Measurements from ENCODE around the gene SRL. TPM values are rescaled to one million over a fixed set of nuclear protein-coding genes. Genes with fewer than 3 reads are reported as not detected.

SRL gene
- total RNA-seq, 4 donors from 2014 or later = 0.83 to 2.2 (median 1.5) TPM

GRCh38 chr16:4204521-4204920 is 37.4 kb downstream of the SRL start:
- H3K9me3 ChIP-seq = no peaks in the 10 kb centered on the region
- H3K4me1 ChIP-seq = peaks cover 9 to 29% (median 10%) of the 10 kb centered on the region in 4 donors
- no peaks in the 10 kb centered on the region for H3K27me3 ChIP-seq
- H3K27ac ChIP-seq (replicated peaks in 1 of 4) = no peak overlapping the region
- peaks cover 0 to 31% (median 0%) of the 10 kb centered on the region in 4 donors for H3K36me3 ChIP-seq
- no peak for DNase-seq (ENCODE audit: extremely low spot score)
- TF ChIP-seq, protein P1, sequence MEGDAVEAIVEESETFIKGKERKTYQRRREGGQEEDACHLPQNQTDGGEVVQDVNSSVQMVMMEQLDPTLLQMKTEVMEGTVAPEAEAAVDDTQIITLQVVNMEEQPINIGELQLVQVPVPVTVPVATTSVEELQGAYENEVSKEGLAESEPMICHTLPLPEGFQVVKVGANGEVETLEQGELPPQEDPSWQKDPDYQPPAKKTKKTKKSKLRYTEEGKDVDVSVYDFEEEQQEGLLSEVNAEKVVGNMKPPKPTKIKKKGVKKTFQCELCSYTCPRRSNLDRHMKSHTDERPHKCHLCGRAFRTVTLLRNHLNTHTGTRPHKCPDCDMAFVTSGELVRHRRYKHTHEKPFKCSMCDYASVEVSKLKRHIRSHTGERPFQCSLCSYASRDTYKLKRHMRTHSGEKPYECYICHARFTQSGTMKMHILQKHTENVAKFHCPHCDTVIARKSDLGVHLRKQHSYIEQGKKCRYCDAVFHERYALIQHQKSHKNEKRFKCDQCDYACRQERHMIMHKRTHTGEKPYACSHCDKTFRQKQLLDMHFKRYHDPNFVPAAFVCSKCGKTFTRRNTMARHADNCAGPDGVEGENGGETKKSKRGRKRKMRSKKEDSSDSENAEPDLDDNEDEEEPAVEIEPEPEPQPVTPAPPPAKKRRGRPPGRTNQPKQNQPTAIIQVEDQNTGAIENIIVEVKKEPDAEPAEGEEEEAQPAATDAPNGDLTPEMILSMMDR (IDR thresholded peaks at IDR 0.05) = no peak
- TF ChIP-seq POLR2A (IDR thresholded peaks at IDR 0.05; ENCODE audit: low read depth) = no peak
- TF ChIP-seq EP300 (IDR thresholded peaks at IDR 0.05) = no peak
- no peak for TF ChIP-seq POLR2AphosphoS5 (IDR thresholded peaks at IDR 0.05)
- no peak overlapping the region for H3K4me3 ChIP-seq
- 90% methylated on average over 9 of the region's 9 CpGs for WGBS
- intact Hi-C loops (cut with DNase I) = loop anchor here (5.0 kb wide), 1 partner anchor 123 kb away; no protein-coding TSS in a partner anchor

DNA sequence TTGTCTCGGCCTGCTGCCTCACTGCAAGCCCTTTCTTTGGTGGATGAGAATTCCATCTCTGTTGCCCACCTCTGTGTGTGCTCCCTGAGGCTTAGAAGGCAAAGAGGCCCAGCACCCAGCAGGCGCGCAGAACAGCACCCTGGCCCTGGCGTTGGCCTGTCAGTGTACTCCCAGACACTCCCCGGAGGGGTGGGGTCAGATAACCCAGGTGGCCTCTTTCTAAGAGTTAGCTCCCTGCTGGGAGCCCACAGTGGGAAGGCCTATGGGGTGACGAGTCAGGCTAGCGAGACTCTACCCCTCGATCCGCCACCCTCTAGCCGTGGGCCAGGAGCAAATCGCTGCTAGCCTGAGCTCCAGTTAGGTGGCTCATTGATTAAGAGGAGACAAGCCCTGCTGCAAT is 38.1 kb downstream of the SRL start:
- intact Hi-C loops (cut with DNase I) = loop anchor here (5.0 kb wide), 1 partner anchor 124 kb away; no protein-coding TSS in a partner anchor
- WGBS = 91% methylated on average over 11 of the region's 11 CpGs

DNA sequence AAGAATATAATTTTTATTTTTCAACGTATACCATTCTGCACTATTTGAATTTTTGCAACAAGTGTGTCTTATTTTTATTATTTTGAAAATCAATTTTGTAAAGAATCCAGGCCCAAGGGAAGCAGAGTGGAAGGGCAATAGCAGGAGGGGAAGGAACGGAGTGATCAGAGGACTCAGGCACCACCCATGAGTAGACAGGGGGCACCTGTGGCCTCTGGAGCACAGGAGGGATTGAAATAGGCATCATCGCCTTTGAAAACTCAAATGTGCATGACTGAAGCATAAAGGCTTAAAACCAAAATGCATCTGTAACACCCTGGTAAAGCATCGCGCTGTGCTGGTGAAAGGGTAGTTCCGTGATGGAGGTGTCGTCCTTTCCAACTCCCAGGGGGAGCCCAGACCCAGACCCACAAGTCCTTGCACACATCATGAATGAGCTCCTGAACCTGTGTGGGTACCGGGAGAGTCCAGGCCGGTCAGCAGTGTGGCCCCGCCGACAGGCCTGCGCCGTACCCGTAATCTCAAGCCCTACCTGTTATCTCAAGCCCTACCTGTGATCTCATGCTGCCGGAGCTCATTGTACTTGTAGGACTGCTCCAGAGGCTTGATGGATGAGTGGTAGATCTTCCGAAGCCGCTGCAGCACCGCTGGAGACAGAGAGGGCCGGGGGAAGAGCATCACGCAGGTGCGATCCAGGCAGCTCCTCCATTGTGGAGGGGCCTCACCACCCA is 39.1 kb downstream of the SRL start:
- TF ChIP-seq, protein P1 (IDR thresholded peaks at IDR 0.05) = no peak
- TF ChIP-seq EP300 (IDR thresholded peaks at IDR 0.05) = no peak
- intact Hi-C loops (cut with DNase I) = loop anchor here (5.0 kb wide), 1 partner anchor 125 kb away; no protein-coding TSS in a partner anchor

More for the DNA sequence above, 38.1 kb downstream of the SRL start:
- TF ChIP-seq, protein P1 (IDR thresholded peaks at IDR 0.05) = no peak
- TF ChIP-seq POLR2A (IDR thresholded peaks at IDR 0.05; ENCODE audit: low read depth) = no peak
- TF ChIP-seq EP300 (IDR thresholded peaks at IDR 0.05) = no peak
- no peak for TF ChIP-seq POLR2AphosphoS5 (IDR thresholded peaks at IDR 0.05)
- no peaks in the 10 kb centered on the region for H3K9me3 ChIP-seq
- no peak overlapping the region for H3K27ac ChIP-seq (replicated peaks in 1 of 4)
- H3K4me1 ChIP-seq = peaks cover 9 to 29% (median 10%) of the 10 kb centered on the region in 4 donors
- no peak overlapping the region for H3K4me3 ChIP-seq
- H3K36me3 ChIP-seq = peaks cover 0 to 31% (median 0%) of the 10 kb centered on the region in 4 donors
- H3K27me3 ChIP-seq = no peaks in the 10 kb centered on the region
- DNase-seq (ENCODE audit: extremely low spot score) = no peak

DNA sequence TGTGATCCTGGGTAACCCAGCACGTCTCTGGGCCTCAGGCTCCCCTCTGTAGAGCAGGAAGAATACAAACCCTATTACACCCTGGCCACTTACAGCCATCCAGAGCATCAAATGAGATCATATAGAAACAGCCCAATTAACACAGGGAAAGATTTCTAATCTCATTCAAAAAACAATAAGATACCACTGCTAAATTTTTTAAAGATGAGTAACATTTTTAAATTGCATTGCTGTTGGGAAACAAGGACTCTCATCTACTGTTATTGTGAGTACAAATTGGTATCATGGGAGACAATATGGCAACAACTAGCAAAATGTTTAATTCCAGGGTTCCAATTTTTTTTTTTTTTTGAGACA is 41.1 kb downstream of the SRL start:
- Histone ChIP-seq H3K27me3 (no peaks in the 10 kb centered on the region), H3K36me3 (peaks cover 0 to 44% (median 0%) of the 10 kb centered on the region in 4 donors), H3K27ac (replicated peaks in 1 of 4) (no peak overlapping the region), H3K4me3 (no peak overlapping the region), H3K4me1 (peaks cover 4 to 10% (median 9%) of the 10 kb centered on the region in 4 donors), H3K9me3 (no peaks in the 10 kb centered on the region)
- intact Hi-C loops (cut with DNase I) = loop anchor here (2.0 to 5.0 kb wide), 2 partner anchors 52 to 127 kb away; no protein-coding TSS in a partner anchor
- TF ChIP-seq, protein P1 (IDR thresholded peaks at IDR 0.05) = no peak
- TF ChIP-seq EP300 (IDR thresholded peaks at IDR 0.05) (no peak), POLR2AphosphoS5 (IDR thresholded peaks at IDR 0.05) (no peak), POLR2A (IDR thresholded peaks at IDR 0.05; ENCODE audit: low read depth) (no peak)
- no peak for DNase-seq (ENCODE audit: extremely low spot score)
- WGBS = 92% methylated on average over 1 of the region's 1 CpG

More for the DNA sequence above, 39.1 kb downstream of the SRL start:
- H3K36me3 ChIP-seq = peaks cover 0 to 40% (median 0%) of the 10 kb centered on the region in 4 donors
- no peaks in the 10 kb centered on the region for H3K27me3 ChIP-seq
- H3K27ac ChIP-seq (replicated peaks in 1 of 4) = no peak overlapping the region
- no peak overlapping the region for H3K4me3 ChIP-seq
- no peaks in the 10 kb centered on the region for H3K9me3 ChIP-seq
- no peak for DNase-seq (ENCODE audit: extremely low spot score)
- WGBS = 95% methylated on average over 19 of the region's 21 CpGs
- H3K4me1 ChIP-seq = peaks cover 9 to 23% (median 10%) of the 10 kb centered on the region in 4 donors
